NOMO-1 treated with dmso at 0.1 percent for 144 hours (cell line): ENCODE measurements around the gene PRKACB.
"Not testable (repeated sequence)": the region's sequence is repeated elsewhere in the genome, so short reads cannot be mapped to it uniquely, and the experiment has no call there.

ENCODE experiments used
- DNase-seq: peaks from one replicate; lab custom pipeline; 2025; ENCODE audit not compliant: unreplicated experiment; lab: John Stamatoyannopoulos, UW

The PRKACB gene

GRCh38 chr1:84214115-84214956 is 70.3 kb downstream of the PRKACB start:
- no peak for DNase-seq

GRCh38 chr1:84217239-84217638 is 73.2 kb downstream of the PRKACB start:
- DNase-seq, result no peak

- DNase-seq, result no peak
Measured at GRCh38 chr1:84223751-84224432, 79.8 kb downstream of the PRKACB start.

GRCh38 chr1:84224905-84225304 is 80.8 kb downstream of the PRKACB start:
- DNase-seq, result no peak

GRCh38 chr1:84225646-84226045 is 81.6 kb downstream of the PRKACB start:
- DNase-seq, result no peak

GRCh38 chr1:84232676-84233075 is 88.6 kb downstream of the PRKACB start:
- DNase-seq, result not testable (repeated sequence)

- DNase-seq, result peak; percentile 46
Measured at GRCh38 chr1:84236256-84236655, 92.2 kb downstream of the PRKACB start.

GRCh38 chr1:84242641-84243040 is 98.6 kb downstream of the PRKACB start:
- DNase-seq, result no peak

GRCh38 chr1:84245563-84245962 is 101.5 kb downstream of the PRKACB start:
- DNase-seq, result no peak

- no peak for DNase-seq
Measured at GRCh38 chr1:84246213-84246612, 102.1 kb downstream of the PRKACB start.

GRCh38 chr1:84247425-84248220 is 103.6 kb downstream of the PRKACB start:
- no peak for DNase-seq

GRCh38 chr1:84250668-84251067 is 106.6 kb downstream of the PRKACB start:
- DNase-seq, result no peak

GRCh38 chr1:84253036-84253435 is 109.0 kb downstream of the PRKACB start:
- no peak for DNase-seq

- no peak for DNase-seq
Measured at GRCh38 chr1:84253891-84254290, 109.8 kb downstream of the PRKACB start.

- no peak for DNase-seq
Measured at GRCh38 chr1:84254703-84255238, 110.7 kb downstream of the PRKACB start.

GRCh38 chr1:84255582-84255981 is 111.5 kb downstream of the PRKACB start:
- no peak for DNase-seq

GRCh38 chr1:84257617-84258016 is 113.5 kb downstream of the PRKACB start:
- no peak for DNase-seq

- DNase-seq, result no peak
Measured at GRCh38 chr1:84259376-84259775, 115.3 kb downstream of the PRKACB start.

GRCh38 chr1:84259989-84260388 is 115.9 kb downstream of the PRKACB start:
- no peak for DNase-seq

GRCh38 chr1:84260852-84261518 is 116.9 kb downstream of the PRKACB start:
- no peak for DNase-seq

GRCh38 chr1:84264961-84265360 is 120.9 kb downstream of the PRKACB start:
- DNase-seq, result no peak
